CD8-positive, alpha-beta memory T cell (primary cell): ENCODE measurements around the gene ZNF648. TPM values are rescaled to one million over a fixed set of nuclear protein-coding genes. Genes with fewer than 3 reads are reported as not detected.
"Not testable (repeated sequence)": the region's sequence is repeated elsewhere in the genome, so short reads cannot be mapped to it uniquely, and the experiment has no call there.

Experiments
- CTCF ChIA-PET: fragments of 350-600 bp; sonication (Branson Sonifier 250); formaldehyde crosslinking; loops from one replicate; lab custom pipeline; 2021; ENCODE audit warnings: antibody characterized with exemption; lab: Charles Lee
- POLR2A ChIA-PET: fragments of 350-600 bp; sonication (Branson Sonifier 250); formaldehyde crosslinking; loops from one replicate; lab custom pipeline; 2021; ENCODE audit warnings: antibody characterized with exemption; lab: Charles Lee
- DNase-seq, 5 donors: peaks; one replicate each; pipeline versions ENCODE4 v3.0.0 to v3.0.0-alpha.2; 2020 to 2022; ENCODE audit warnings: mixed read lengths in 1 of 5
- H3K27ac ChIP-seq: one replicate; pipeline ENCODE4 v1.7.0; 2013; ENCODE audit warnings: low read depth, mild to moderate bottlenecking, low read length, moderate library complexity
- H3K27me3 ChIP-seq: 2 replicates; pipeline ENCODE4 v1.7.0; 2013; ENCODE audit warnings: low read length, mild to moderate bottlenecking; ENCODE audit not compliant: insufficient read depth, poor library complexity, severe bottlenecking
- H3K36me3 ChIP-seq: 2 replicates; pipeline ENCODE4 v1.7.0; 2013; ENCODE audit warnings: mild to moderate bottlenecking, low read length, moderate library complexity; ENCODE audit not compliant: insufficient read depth
- H3K4me1 ChIP-seq: 2 replicates; pipeline ENCODE4 v1.7.0; 2013; ENCODE audit warnings: mild to moderate bottlenecking, low read length, moderate library complexity; ENCODE audit not compliant: insufficient read depth
- H3K4me3 ChIP-seq: 2 replicates; pipeline ENCODE4 v1.7.0; 2013; ENCODE audit warnings: mild to moderate bottlenecking, low read length
- H3K9me3 ChIP-seq: 2 replicates; pipeline ENCODE4 v1.7.0; 2013; ENCODE audit warnings: mild to moderate bottlenecking, low read length
- H3K27ac Mint-ChIP-seq, 8 donors: one replicate each; pipeline ENCODE4 v1.8.0; 2020 to 2021; ENCODE audit warnings: mixed read lengths in 8 of 8, mild to moderate bottlenecking in 6 of 8, inconsistent platforms in 3 of 8, moderate library complexity in 3 of 8
- H3K27me3 Mint-ChIP-seq, 2 donors: one replicate each; pipeline ENCODE4 v1.8.0; 2020 to 2021; ENCODE audit warnings: mixed read lengths in 2 of 2, mild to moderate bottlenecking in 1 of 2, moderate library complexity in 1 of 2
- H3K36me3 Mint-ChIP-seq, 3 donors: one replicate each; pipeline ENCODE4 v1.8.0; 2020 to 2021; ENCODE audit warnings: mixed read lengths in 3 of 3, inconsistent platforms in 1 of 3, mild to moderate bottlenecking in 1 of 3
- H3K4me1 Mint-ChIP-seq, 3 donors: one replicate each; pipeline ENCODE4 v1.8.0; 2020 to 2021; ENCODE audit warnings: mixed read lengths in 3 of 3, inconsistent platforms in 1 of 3, mild to moderate bottlenecking in 1 of 3
- H3K4me3 Mint-ChIP-seq, 7 donors: one replicate each; pipeline ENCODE4 v1.8.0; 2020 to 2021; ENCODE audit warnings: mixed read lengths in 7 of 7, mild to moderate bottlenecking in 6 of 7, moderate library complexity in 4 of 7, inconsistent platforms in 2 of 7
- H3K9me3 Mint-ChIP-seq, 5 donors: one replicate each; pipeline ENCODE4 v1.8.0; 2020 to 2022; ENCODE audit warnings: mixed read lengths in 5 of 5, mild to moderate bottlenecking in 3 of 5, moderate library complexity in 2 of 5, inconsistent platforms in 1 of 5
- polyA plus RNA-seq: library from polyadenylated mRNA; unstranded; fragments of 300-500 nt; fragmentation: Illumina TruSeq; gene quantifications from one replicate; pipeline ENCODE4 v1.2.3, GENCODE V29; 2021
- total RNA-seq, 2 experiments: library from RNA; stranded (reverse); gene quantifications; one replicate each; pipeline ENCODE4 v1.2.3, GENCODE V29; 2021

The ZNF648 gene
- total and polyA plus RNA-seq, 3 experiments from 2014 or later, result not detected

- H3K27ac Mint-ChIP-seq, H3K4me3 ChIP-seq, H3K27me3 ChIP-seq, H3K4me1 ChIP-seq, DNase-seq, H3K4me3 Mint-ChIP-seq, H3K27ac ChIP-seq, CTCF ChIA-PET, H3K9me3 ChIP-seq, H3K36me3 ChIP-seq, H3K4me1 Mint-ChIP-seq, POLR2A ChIA-PET: not testable (repeated sequence)
- peaks cover 0 to 20% (median 3%) of the 10 kb centered on the region in 3 donors for H3K36me3 Mint-ChIP-seq
- peaks cover 22 to 44% of the 10 kb centered on the region in 2 donors for H3K27me3 Mint-ChIP-seq
- peaks cover 19 to 28% (median 23%) of the 10 kb centered on the region in 5 donors for H3K9me3 Mint-ChIP-seq
Measured at GRCh38 chr1:182005398-182005797, 56.1 kb downstream of the ZNF648 start.

DNA sequence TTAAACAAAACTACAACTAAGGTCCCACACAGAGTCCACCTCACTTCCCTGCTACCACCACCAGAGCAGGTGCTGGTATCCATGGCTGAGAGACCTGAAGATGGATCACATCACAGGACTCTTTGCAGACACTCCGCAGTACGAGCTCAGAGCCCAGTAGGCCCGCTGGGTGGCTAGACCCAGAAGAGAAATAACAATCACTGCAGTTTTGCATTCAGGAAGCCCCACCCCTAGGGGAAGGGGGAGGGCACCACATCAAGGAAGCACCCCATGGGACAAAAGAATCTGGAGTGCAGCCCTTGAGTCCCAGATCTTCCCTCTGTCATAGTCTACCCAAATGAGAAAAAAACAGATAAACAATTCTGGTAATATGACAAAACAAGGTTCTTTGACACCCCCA, 56.9 kb downstream of the ZNF648 start:
- ChIA-PET POLR2A (no interaction called here), CTCF (no interaction called here)
- Mint-ChIP-seq H3K4me1 (no peaks in the 10 kb centered on the region), H3K36me3 (peaks cover 0 to 20% (median 1%) of the 10 kb centered on the region in 3 donors), H3K9me3 (peaks cover 16 to 23% (median 20%) of the 10 kb centered on the region in 5 donors), H3K27ac (no peak overlapping the region), H3K27me3 (peaks cover 21 to 48% of the 10 kb centered on the region in 2 donors), H3K4me3 (no peak overlapping the region)
- Histone ChIP-seq H3K36me3 (no peaks in the 10 kb centered on the region), H3K9me3 (no peaks in the 10 kb centered on the region), H3K4me1 (no peaks in the 10 kb centered on the region), H3K4me3 (no peak overlapping the region), H3K27ac (no peak overlapping the region), H3K27me3 (no peaks in the 10 kb centered on the region)
- no peak for DNase-seq
